Stimulated activated CD8-positive, alpha-beta memory T cell treated with anti-CD3 and anti-CD28 coated beads, Interleukin-15, amount 100 ng/mL, for 4 hours (primary cell): ENCODE measurements around the gene TCF7L2.

Source experiments
- DNase-seq, 2 donors: peaks; one replicate each; pipeline ENCODE4 v3.0.0-alpha.2; 2020; ENCODE audit warnings: low read depth in 2 of 2

TCF7L2 gene

DNA sequence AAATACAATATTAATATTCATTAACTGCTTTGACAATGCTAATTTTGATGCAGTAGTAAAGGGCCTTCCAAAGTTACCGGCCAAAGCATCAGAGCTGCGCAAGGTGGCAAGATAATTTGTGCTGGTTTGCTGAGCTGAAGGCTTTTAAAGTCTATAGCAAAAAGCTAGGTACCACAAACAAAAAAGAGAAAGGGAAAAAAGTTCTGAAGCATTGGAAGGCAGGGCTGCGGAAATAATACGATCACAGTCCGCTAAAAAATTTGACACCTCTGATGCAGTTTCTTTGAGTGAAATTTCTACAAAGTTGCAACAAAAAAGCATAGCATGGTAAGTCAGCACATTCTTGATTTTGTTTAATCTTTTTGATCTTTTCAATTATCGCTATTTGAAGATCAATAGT, 175.6 kb downstream of the TCF7L2 start:
- no peak for DNase-seq

DNA sequence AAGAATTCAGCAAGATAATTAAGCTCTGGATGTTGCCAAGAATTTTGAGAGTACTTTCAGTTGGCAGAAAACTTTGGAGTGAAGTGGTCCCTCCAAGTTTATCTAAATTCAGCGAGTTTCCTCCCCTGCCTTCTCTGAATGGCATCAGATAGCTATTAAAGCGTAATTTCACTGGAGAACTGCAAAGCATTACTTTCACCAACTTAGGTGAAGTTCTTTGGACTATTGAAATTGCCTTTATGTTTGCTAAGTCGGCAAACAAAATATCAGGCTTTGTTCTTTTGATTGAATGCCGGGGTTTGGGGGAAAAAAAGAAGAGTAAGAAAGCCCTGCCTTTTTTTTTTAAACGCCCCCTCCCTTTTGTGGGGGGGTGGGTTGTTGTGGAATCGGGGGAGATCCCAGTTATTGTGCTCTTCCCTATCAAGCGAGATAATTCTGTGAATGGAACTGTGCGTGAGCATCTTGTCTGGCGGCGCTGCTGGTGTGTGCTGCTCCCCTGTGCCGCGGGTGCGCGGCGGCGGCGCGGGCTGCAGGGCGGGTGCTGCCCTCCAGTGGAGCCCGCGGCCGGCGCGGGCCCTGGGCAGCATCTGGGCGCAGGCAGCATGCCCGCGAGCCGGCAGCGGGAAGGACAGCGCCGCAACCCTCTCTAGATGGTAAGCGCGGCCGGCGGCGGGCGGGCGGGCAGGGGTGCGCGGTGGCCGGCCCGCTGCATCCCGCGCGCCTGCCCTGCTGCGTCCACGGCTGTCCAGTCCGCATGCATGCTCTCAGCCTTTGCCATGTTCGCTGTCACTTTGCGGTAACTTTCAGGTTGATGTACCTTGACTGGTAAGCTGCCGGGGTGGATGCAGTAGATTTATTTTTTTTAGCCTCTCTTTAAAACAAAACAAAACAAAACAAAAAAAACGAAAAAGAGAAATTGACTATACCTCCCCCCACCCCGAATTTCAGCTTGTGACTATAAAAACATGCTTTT, 176.5 kb downstream of the TCF7L2 start:
- no peak for DNase-seq

DNA sequence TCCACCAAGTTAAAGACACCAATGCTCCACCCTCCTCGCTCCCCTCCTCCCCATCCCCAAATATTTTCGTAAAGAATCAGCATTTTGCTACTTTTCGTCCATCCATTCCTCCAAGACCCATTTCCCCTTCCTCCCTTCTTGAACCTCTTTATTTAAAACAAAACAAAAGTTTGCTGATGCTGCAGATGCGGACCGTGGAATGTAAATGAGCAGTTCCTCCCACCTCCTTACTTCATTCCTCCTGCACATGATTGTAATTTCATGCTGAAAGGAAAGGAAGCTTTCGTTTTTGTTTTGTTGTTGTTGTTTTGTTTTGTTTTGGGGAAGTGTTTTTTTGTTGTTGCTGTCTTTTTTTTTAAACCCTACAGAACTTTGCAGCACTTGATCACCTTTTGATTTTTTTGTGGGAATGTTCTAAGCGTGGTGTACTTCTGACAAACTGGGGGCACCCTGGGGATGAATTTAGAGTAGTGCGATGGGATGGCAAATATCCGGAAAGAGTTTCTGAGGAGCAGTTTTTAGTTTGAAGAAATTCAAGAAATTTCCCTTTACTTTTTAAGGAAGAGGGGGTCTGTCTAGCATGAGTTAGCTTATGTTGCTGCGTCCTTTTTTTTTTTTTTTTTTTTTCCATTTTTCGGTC, 177.3 kb downstream of the TCF7L2 start:
- no peak for DNase-seq

DNA sequence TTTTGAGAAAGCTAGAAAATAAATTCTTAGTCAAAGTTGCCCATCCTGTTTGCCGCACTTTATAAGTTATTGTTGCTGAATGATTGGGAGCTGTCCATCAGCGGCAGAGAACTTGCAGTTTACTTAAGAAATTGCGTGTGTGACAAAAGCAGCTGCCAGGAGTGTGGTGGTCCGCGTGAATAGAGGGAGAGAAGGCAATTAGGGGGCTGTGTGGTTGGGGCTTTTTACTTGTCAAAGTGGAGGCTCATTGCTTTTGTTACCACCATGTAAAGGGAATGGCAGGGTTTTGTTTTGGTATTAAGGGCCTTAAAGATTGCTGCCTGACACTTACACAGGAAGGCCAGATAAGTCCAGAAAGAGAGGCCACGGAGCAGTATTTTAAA, 177.8 kb downstream of the TCF7L2 start:
- no peak for DNase-seq

DNA sequence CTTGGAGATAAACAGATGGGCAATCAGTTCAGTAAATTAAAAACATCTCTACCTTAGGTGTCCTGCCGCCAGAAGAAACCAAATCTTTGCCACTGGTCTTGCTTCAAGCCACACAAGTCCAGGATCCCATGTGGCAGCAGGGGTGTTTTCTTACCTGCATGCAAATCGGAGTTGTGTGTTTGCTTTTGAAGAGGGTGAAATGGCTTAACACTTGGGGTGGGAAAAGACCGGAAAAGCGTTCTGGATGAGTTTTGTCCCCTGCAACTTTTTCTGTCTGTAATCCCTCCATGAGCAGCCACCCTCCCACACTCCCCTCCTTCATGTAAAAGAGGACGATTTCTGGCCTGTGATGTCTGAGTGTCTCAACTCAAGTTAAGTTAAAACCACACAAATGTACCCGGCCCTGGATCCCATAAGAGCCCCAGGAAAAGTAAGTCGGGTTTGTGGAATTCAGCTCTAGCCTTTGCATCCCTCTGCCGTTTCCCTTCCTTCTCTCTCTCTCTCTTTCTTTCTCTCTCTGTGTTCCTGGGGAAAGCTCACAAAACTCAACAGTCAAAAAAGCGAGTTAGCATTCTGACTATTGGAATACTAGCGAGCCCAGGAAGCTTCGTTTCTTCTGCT, 178.5 kb downstream of the TCF7L2 start:
- no peak for DNase-seq

DNA sequence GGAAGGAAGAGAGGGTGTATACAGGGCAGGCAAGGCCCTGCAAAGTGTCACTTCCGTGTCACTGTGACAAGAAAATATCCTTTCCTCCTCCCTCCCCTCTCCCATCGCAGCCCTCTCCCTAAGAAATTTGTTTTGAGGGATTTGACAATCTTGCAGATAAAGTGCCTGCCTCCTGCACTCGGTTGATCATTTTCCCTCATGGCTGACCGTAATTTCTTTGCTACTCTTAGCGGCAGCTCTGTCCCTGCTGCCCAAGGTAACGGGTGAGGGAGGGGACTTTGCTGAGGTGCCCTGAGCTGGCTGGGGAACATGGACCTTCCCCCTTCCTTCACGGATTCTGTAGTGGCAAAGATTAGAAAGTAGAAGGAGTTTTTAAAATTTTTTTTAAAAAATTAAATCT, 179.1 kb downstream of the TCF7L2 start:
- no peak for DNase-seq

DNA sequence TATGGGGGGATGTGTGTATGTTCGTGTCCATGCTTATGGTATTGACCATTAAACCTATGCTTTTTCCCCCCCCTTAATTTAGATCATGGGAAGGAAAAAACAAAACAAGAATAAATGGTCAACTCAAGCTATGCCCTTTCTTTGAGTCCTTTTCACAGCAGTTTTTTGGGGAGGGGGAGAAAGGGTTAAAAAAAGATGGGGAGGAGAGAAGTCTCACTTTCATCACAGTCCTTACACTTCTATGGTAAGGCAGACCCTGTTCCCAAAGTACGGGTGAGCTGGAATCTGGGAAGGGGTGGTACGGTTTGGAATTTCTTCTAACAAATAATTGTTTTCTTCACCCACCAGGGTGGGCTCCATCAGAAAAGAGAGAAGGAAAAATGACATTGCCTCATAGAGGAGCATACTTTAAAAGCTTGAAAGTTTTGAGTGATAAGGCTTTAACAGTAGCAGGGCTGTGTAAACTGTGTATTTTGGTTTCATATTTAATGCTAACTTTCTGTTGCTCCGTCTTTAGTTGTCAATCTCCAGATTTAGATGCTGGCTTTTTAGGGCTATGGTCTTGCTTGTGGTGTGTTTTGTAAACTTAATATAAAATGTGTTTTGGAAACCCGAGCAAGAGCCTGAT, 180.1 kb downstream of the TCF7L2 start:
- DNase-seq: no peak

DNA sequence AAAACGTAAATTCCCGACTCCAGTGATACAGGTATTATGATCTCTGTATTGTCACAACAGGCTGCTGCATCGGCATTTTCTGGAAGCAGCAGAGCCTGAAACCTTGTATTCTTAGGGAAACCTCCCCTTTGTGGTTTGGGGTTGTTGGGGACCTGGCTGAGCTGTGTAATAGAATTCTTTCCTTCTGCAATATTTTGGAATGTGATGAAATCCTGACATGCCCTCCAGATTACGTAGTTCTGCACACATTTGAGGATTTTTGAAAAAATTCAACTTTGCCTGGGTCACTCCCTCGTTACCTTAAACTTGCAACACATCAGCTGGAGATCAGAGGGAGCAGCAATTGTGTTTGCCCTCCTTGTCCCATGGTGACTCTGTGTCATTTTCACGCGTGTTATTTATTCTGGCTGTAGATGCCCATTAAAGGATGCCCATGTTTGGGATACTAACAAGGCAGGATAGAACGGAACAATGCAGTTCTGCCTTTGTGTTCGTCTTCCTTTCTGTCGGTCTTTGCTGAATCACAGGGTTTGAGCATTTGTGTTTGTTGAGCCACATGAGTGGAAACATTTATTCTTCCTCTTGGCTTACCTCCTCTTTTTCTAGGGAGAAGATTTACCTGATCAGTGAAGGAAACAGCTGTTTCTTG, 181.7 kb downstream of the TCF7L2 start:
- no peak for DNase-seq

DNA sequence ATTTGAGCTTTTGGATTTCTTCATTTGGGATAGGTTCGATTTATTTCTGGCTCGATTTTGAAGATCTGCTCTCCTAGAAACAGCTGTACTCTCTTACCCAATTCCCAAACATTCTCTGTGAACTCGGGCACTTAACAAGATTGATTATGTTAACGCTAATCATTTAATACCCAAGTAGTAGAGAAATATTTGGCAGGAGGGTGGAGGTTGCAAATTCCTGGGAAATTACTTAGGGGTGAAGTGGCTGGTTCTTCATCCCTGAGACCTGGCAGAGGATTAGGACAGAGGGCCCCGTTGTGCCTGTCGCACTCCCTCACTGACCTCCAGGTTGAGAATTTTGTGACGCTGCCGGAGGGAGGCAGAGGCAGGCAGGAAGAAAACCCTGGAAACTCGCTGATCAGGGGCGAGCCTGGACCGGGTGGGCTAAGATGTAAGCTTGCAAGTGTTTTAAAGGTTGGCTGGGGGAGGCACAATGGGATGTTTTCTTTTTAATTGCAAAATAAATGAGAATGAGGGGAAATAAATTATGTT, 182.6 kb downstream of the TCF7L2 start:
- DNase-seq: no peak

DNA sequence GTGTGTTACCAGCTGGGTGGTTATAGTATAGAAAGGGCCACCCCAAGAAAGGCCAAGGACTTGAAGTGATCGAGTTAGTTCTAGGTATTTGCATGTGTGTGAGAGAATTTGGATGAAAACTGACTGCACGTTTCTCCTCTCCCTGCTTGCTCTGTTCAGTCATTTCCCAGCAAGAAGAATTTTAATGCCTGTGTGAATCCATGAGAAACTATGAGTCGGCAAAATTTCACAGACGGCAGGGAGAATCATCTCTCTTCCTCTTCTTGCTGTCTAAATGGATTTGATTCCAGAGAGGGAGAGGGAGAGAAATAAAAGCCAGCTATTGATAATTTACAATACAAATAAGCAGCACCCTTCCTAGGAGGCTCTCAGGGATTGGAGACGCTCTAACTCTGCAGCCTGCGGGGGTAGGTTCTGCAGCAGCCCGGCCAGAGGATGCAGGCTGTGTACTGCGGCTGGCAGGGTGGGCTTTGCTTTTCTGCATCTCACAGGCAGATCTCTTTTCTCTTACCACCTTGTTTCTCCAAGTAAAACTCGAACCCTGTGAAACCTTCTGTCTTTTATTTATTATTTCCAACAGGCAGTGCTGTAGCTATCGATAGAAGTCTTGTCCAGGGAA, 183.6 kb downstream of the TCF7L2 start:
- no peak for DNase-seq

DNA sequence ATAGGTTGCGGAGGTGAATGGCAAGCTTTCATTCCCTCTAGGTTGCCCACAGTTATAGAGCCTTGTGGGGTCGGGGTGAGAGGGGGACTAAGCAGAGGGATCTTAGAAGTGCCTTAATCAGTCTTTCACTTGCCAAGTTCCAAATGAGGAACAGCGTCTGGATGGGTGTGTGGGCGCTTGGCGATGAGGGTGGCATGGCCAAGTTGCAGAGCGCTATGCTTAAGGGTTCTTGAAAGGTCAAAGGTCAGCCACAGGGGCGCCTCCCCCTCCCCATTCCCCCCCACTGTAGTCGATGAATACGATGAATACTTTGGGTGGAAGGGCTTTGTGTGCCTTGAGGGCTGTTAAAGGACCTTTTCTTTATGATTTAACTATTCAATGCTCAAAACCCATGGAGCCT, 185.0 kb downstream of the TCF7L2 start:
- DNase-seq: no peak

DNA sequence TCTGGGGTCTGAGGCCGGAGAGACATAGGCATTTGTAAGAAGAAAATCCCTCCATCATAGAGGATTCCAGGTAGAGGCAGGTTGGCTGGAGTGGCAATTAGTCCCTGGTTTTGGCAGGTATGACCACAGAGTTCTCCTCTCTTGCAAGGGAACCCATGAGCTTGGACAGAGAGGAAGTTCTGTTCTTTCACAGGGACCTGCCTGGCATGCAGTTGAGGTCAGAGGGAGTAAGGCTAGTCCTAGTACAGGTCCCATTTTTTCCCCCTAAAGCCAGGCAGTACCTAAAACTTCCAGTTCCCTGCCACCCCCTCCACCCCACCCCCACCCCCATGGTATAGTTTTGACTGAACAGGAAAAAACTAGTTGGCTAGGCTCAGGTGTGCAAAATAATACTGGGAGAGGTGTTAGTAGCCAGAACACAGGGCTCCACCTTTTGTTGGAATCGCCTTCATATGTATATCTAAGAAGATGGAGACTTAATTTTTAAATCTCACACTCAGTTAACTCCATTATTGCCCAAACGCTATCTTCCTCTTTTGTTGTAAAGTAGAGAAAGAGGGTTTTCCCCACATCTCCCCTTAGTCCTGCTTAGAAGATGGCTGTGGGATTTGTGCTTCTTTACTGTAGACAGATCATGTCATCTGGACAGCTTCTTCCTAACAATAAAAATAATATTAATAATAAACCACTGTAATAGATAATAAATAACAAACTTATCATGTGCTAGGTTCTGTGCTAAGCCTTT, 188.1 kb downstream of the TCF7L2 start:
- DNase-seq: no peak

DNA sequence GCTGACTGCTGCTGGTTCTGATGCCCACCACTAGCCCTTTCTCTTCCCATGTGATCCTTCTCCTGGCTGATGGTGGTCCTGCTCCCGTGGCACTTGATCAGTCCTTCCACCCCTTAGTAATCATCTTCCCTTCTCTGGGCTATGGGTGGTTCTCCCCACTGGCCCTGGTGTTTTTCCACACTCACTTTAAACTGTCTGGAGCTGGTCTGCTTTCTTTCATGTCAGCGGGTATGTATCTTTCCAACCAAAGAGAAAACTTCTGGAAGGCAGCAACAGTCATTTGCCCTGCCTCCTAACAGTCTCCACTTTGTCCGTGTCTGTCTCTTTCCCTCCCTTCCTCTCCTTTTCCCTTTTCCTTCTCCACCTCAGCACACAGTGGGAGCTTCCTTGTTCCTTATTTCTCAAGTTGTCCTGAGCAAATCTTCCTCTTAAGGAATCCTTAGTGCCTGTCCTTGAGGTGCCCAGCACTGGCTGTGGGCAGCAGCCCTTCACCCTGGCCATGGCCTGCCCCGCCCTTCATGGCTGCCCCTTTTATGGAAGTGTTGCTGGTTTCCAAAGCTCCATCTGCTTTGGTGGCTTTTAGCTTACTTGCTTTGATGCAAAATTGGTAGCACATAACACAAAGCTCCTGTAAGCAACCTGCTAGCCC, 189.0 kb downstream of the TCF7L2 start:
- DNase-seq: no peak

DNA sequence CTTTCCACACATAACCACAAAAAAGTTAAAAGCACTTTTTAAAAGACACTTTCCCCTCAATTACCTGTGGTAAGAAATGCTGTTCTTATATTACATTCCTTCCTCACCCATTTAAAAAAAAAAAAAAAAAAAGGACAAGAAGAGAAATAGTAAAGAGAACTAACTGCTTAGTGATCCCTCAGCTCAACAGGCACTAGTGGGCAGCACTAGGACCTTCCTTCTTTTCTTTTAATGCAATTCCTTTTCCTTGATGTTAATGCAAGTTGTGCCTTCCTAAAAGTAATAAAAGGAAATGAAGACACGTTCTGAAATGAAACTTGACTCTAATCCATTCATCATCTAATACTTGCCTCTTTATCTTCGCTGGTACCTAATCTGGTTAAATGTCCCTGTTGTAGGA, 189.7 kb downstream of the TCF7L2 start:
- no peak for DNase-seq

DNA sequence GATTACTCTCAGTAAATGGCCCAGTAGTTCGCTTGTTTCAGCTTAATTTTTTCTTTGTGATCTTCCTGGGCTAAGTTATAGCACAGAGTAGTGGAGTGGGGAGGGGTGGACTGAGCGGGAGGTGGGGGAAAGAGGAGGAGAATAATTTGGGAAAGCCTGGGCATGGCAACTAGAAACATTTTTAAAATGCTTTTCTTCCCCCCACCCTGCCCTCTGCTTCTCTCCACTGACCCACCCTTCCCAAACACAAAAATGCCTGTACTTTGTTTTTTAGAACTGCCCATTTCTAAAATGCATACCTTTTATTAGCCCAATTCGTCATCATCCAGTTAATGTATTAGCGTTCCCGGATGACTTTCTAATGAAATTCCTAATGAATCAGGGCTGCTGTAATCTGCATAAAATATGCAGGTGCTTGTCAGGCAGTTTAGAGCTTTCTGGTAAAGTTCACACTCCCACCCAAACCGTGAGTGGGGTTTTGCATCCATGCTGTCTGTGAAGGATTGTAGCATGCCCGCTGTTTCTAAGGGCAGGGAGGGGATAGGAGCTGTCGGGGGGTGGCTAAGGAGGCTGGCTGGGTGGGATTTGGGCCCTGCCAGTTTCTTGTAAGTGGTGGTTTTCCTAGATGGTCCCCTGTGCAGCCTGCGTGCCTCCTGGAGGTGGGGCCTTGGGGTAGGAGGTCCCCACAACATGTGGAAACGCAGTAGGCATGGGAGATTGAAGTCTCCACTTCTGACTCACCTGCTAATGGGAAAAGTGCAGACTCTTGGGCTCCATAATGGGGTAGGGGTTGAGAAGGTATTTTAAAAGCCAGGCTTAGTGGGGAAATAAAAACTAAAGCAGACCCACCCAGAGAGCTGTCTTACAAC, 190.3 kb downstream of the TCF7L2 start:
- DNase-seq: no peak

DNA sequence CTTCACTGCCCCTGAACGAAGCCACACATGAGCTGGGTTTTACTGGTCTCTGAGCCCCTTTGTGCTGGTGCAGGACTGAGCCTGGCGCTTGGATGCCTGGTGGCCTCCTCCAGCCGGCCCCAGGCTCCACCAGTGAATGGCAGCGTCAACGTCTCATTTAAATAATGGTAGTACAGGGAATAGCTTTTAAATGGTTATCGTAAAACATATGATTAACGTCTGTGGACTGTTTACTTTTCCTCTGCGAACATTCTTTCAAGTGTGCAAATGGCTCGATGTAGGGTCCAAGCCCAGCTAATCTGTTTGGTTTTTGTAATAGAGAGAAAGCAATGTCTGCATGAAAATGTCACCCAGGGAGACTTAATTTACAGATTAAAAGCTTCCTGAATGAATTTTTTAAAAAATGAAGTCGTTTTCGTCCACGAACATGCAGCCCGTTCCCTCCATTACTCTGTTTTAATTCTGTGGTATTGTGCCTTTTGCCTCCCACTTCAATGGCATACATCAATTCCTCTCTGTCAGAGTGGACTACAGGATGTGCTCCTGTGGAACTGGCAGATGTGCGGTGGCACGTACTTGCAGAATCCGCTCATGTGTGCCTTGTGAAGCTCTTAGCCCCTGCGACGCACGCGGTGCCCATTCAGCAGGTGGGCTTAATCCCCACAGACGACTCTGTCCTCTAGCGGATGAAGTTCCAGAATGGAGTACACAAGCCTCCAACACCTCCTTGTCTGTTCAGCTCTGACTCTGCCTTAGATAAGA, 192.7 kb downstream of the TCF7L2 start:
- DNase-seq: no peak

DNA sequence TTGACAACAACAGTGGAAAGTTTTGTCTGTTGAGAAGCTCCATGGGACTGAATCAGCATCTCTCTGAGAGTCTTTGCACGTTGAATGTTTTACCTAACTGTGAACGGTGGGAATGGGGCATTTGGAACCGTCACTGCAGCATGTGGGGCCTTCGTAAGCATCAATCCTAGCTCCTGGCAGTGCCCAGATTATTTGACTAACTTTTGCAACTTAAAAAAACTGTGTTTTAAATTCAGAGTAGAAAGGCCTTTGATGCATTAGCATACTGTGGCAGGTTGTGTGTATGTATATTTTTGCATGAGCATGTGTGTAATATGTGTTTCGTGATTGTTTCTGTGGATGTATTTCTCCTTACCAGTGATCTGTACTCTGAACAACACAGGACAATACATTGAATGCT, 194.5 kb downstream of the TCF7L2 start:
- DNase-seq: no peak
